B cell (primary cell): ENCODE measurements around the gene SOX6.

ENCODE experiments used
- CTCF ChIP-seq: fragments of 200-600 bp; IDR thresholded peaks from one replicate; pipeline ENCODE4 v1.8.0; 2022; ENCODE audit warnings: antibody characterized with exemption, mild to moderate bottlenecking
- EZH2 ChIP-seq: IDR thresholded peaks from 2 replicates; pipeline ENCODE4 v1.6.1; 2012; ENCODE audit warnings: borderline replicate concordance, low read depth, mild to moderate bottlenecking, moderate library complexity, low read length; ENCODE audit not compliant: insufficient read depth, poor library complexity, severe bottlenecking

- TF ChIP-seq EZH2, result no peak
- TF ChIP-seq CTCF, result no peak
Measured at GRCh38 chr11:16043617-16044016, 312.7 kb downstream of the SOX6 start.
